ENCODE data around the gene KIRREL3.

- no peak for TF ChIP-seq CTCF (conservative IDR thresholded peaks at IDR 0.05)
- TF ChIP-seq EZH2 (IDR thresholded peaks at IDR 0.05; ENCODE audit: low read depth): no peak
Measured at GRCh38 chr11:126742582-126742981, 258.0 kb downstream of the KIRREL3 start.
